ENCODE data around the gene C16orf90.

C16orf90 gene

GRCh38 chr16:3461151-3461550 is 34.1 kb downstream of the C16orf90 start:
- no peak for DNase-seq (ENCODE audit: low spot score)

- no peak for DNase-seq (ENCODE audit: low spot score)
These were observed 34.7 kb downstream of the C16orf90 start for GRCh38 chr16:3460585-3460984.

- no peak for DNase-seq (ENCODE audit: low spot score)
These were observed 35.2 kb downstream of the C16orf90 start for GRCh38 chr16:3460121-3460520.

- no peak for DNase-seq (ENCODE audit: low spot score)
These were observed 35.7 kb downstream of the C16orf90 start for GRCh38 chr16:3459401-3460090.

- no peak for DNase-seq (ENCODE audit: low spot score)
These were observed 36.4 kb downstream of the C16orf90 start for GRCh38 chr16:3458852-3459361.

GRCh38 chr16:3458278-3458851 is 36.9 kb downstream of the C16orf90 start:
- no peak for DNase-seq (ENCODE audit: low spot score)

GRCh38 chr16:3457434-3458252 is 37.6 kb downstream of the C16orf90 start:
- DNase-seq (ENCODE audit: low spot score) = peak; percentile 92

GRCh38 chr16:3454631-3455147 is 40.6 kb downstream of the C16orf90 start:
- DNase-seq (ENCODE audit: low spot score) = no peak

- DNase-seq (ENCODE audit: low spot score) = no peak
These were observed 41.2 kb downstream of the C16orf90 start for GRCh38 chr16:3454093-3454492.

GRCh38 chr16:3444032-3444388 is 51.3 kb downstream of the C16orf90 start:
- peak; percentile 52 for DNase-seq (ENCODE audit: low spot score)

Data from Ammon's horn (tissue), 1 donor.